HepG2 (cell line): Measurements from ENCODE around the gene RPS6KA2. TPM values are rescaled to one million over a fixed set of nuclear protein-coding genes. Genes with fewer than 3 reads are reported as not detected.

Source experiments
- FLYWCH1 ChIP-seq: sonication (generic); formaldehyde crosslinking; IDR thresholded peaks from 2 replicates; pipeline ENCODE4 v1.8.1; 2023; ENCODE audit warnings: mild to moderate bottlenecking, missing genetic modification reagents
- MEIS1 ChIP-seq: sonication (generic); formaldehyde crosslinking; IDR thresholded peaks from 2 replicates; pipeline ENCODE4 v1.9.0; 2021; ENCODE audit warnings: mild to moderate bottlenecking, missing genetic modification reagents, moderate library complexity, borderline replicate concordance
- NFATC3 ChIP-seq: sonication (generic); formaldehyde crosslinking; IDR thresholded peaks from 2 replicates; pipeline ENCODE4 v1.5.1; 2020; ENCODE audit warnings: mild to moderate bottlenecking, missing genetic modification reagents
- SKI ChIP-seq: fragments of 450-650 bp; IDR thresholded peaks from one replicate; pipeline ENCODE4 v1.6.1; 2018; ENCODE audit warnings: mild to moderate bottlenecking; ENCODE audit not compliant: partially characterized antibody
- THAP11 ChIP-seq: IDR thresholded peaks from 2 replicates; pipeline ENCODE4 v1.6.1; 2016; ENCODE audit warnings: missing biosample characterization, missing genetic modification reagents
- ZBTB20 ChIP-seq: sonication (generic); formaldehyde crosslinking; IDR thresholded peaks from 2 replicates; pipeline ENCODE4 v1.8.1; 2023; ENCODE audit warnings: missing genetic modification reagents, low read depth, mild to moderate bottlenecking, borderline replicate concordance
- polyA plus RNA-seq, 8 experiments: library from polyadenylated mRNA; depleted of rRNA in 3 of 8; stranded (reverse) in 7 of 8; unstranded in 1 of 8; fragments of >200 nt; fragmentation: Illumina TruSeq in 4 of 8; extraction: Trizol in 4 of 8; gene quantifications; 2 replicates each; pipeline versions ENCODE4 v1.2.1 to v1.2.3, GENCODE V29; 2011 to 2016; ENCODE audit warnings: low read depth in 4 of 8, missing spikeins in 1 of 8, mixed read lengths in 1 of 8; ENCODE audit not compliant: insufficient read depth in 1 of 8
- total RNA-seq, 5 experiments: library from RNA; depleted of rRNA; stranded (reverse); fragments of >200 nt; fragmentation: Illumina TruSeq; extraction: Trizol; gene quantifications; 2 replicates each; pipeline ENCODE4 v1.2.3, GENCODE V29; 2016; ENCODE audit warnings: low read depth in 1 of 5
- TF ChIP-seq, protein P1 (sequence below): sonication (generic); formaldehyde crosslinking; IDR thresholded peaks from 2 replicates; pipeline ENCODE4 v1.4.0; 2020; ENCODE audit warnings: mild to moderate bottlenecking, missing genetic modification reagents
- TF ChIP-seq, protein P2 (sequence below): sonication (generic); formaldehyde crosslinking; IDR thresholded peaks from 2 replicates; pipeline ENCODE4 v1.5.1; 2020; ENCODE audit warnings: mild to moderate bottlenecking, moderate library complexity, missing genetic modification reagents
- TF ChIP-seq, protein P3 (sequence below): sonication (generic); formaldehyde crosslinking; IDR thresholded peaks from 2 replicates; pipeline ENCODE4 v1.4.0; 2020; ENCODE audit warnings: missing genetic modification reagents, borderline replicate concordance

RPS6KA2 gene
- total and polyA plus RNA-seq, 2 of the 13 experiments (the other 11 are each of a cell fraction or from before 2014, with no cell fraction given): 0.22 to 0.38 TPM

DNA sequence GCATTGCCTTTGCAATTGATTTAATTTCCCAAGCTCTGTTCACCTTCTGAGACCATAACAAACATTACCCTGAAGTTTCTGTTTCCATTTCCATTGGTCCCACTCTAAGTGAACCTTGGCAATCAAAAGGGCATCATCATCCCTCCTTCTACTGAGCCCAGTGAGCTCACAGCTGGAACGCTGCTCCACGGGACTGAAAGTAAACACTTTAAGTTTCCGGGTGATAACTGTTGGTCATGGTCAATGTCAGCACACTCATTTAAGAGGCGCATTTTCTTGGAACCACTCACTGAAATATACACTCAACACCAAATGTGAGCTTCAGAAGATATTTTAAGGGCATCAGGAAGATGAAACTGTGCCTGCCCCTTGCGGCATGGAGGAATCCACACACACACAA lies 37.1 kb upstream of the RPS6KA2 start (continued):
- TF ChIP-seq ZBTB20 (CRISPR knock-in tag) (no peak), THAP11 (CRISPR knock-in tag) (no peak), MEIS1 (CRISPR knock-in tag) (no peak), NFATC3 (CRISPR knock-in tag) (no peak), SKI (no peak), FLYWCH1 (CRISPR knock-in tag) (no peak)
- TF ChIP-seq, protein P1, sequence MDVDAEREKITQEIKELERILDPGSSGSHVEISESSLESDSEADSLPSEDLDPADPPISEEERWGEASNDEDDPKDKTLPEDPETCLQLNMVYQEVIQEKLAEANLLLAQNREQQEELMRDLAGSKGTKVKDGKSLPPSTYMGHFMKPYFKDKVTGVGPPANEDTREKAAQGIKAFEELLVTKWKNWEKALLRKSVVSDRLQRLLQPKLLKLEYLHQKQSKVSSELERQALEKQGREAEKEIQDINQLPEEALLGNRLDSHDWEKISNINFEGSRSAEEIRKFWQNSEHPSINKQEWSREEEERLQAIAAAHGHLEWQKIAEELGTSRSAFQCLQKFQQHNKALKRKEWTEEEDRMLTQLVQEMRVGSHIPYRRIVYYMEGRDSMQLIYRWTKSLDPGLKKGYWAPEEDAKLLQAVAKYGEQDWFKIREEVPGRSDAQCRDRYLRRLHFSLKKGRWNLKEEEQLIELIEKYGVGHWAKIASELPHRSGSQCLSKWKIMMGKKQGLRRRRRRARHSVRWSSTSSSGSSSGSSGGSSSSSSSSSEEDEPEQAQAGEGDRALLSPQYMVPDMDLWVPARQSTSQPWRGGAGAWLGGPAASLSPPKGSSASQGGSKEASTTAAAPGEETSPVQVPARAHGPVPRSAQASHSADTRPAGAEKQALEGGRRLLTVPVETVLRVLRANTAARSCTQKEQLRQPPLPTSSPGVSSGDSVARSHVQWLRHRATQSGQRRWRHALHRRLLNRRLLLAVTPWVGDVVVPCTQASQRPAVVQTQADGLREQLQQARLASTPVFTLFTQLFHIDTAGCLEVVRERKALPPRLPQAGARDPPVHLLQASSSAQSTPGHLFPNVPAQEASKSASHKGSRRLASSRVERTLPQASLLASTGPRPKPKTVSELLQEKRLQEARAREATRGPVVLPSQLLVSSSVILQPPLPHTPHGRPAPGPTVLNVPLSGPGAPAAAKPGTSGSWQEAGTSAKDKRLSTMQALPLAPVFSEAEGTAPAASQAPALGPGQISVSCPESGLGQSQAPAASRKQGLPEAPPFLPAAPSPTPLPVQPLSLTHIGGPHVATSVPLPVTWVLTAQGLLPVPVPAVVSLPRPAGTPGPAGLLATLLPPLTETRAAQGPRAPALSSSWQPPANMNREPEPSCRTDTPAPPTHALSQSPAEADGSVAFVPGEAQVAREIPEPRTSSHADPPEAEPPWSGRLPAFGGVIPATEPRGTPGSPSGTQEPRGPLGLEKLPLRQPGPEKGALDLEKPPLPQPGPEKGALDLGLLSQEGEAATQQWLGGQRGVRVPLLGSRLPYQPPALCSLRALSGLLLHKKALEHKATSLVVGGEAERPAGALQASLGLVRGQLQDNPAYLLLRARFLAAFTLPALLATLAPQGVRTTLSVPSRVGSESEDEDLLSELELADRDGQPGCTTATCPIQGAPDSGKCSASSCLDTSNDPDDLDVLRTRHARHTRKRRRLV: no peak
- TF ChIP-seq, protein P2, sequence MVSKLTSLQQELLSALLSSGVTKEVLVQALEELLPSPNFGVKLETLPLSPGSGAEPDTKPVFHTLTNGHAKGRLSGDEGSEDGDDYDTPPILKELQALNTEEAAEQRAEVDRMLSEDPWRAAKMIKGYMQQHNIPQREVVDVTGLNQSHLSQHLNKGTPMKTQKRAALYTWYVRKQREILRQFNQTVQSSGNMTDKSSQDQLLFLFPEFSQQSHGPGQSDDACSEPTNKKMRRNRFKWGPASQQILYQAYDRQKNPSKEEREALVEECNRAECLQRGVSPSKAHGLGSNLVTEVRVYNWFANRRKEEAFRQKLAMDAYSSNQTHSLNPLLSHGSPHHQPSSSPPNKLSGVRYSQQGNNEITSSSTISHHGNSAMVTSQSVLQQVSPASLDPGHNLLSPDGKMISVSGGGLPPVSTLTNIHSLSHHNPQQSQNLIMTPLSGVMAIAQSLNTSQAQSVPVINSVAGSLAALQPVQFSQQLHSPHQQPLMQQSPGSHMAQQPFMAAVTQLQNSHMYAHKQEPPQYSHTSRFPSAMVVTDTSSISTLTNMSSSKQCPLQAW: no peak
- TF ChIP-seq, protein P3, sequence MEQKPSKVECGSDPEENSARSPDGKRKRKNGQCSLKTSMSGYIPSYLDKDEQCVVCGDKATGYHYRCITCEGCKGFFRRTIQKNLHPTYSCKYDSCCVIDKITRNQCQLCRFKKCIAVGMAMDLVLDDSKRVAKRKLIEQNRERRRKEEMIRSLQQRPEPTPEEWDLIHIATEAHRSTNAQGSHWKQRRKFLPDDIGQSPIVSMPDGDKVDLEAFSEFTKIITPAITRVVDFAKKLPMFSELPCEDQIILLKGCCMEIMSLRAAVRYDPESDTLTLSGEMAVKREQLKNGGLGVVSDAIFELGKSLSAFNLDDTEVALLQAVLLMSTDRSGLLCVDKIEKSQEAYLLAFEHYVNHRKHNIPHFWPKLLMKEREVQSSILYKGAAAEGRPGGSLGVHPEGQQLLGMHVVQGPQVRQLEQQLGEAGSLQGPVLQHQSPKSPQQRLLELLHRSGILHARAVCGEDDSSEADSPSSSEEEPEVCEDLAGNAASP (CRISPR knock-in tag): no peak
- TF ChIP-seq, all 625 proteins: peak for 0
